GM18867 (cell line): ENCODE results near the gene EIF6.

Source experiments
- ATAC-seq: cut with Tn5 transposase; IDR thresholded peaks from one replicate; pipeline ENCODE4 v1.9.1; 2021; ENCODE audit warnings: mild to moderate bottlenecking, moderate library complexity; ENCODE audit not compliant: unreplicated experiment

The EIF6 gene

DNA sequence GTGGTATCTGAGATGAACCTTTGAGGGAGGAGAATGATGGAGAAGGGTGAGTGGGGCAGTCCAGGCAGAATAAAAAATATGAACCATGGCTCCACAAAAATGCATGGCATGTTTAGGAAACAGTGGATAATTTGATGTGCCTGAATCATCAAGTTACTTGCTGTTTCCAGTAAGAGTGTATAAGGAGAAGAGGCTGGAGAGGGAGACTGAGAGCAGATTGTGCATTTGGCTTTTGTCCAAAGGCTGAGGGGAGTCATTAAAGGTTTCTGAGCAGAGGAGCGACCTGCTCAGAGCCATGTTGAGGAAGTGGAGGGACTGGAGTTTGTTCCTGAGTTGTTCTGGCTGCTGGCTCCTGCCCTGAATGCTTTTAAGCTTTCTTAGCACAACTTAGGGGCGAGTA is 52.0 kb downstream of the EIF6 start:
- ATAC-seq: no peak
